ENCODE measurements around the gene FAM124A. TPM values are rescaled to one million over a fixed set of nuclear protein-coding genes. Genes with fewer than 3 reads are reported as not detected.

Gene FAM124A
- total and polyA plus RNA-seq, 2 experiments from 2014 or later, result 37.7 to 109 TPM

GRCh38 chr13:51233117-51233826 lies 11.1 kb downstream of the FAM124A start:
- Mint-ChIP-seq H3K9me3 (no peaks in the 10 kb centered on the region), H3K36me3 (ENCODE audit: low read depth) (peaks cover 55% of the 10 kb centered on the region), H3K27ac (peak overlapping the region; percentile 29; the same call in 1 of the 2 replicates), H3K4me1 (peaks cover 74% of the 10 kb centered on the region), H3K27me3 (ENCODE audit: insufficient read depth, low read depth, poor library complexity) (peaks cover 2% of the 10 kb centered on the region), H3K4me3 (no peak overlapping the region)
- peaks cover 94% of the 10 kb centered on the region for H3K79me2 ChIP-seq (replicated peaks; ENCODE audit: insufficient read depth)
- no peak for DNase-seq (ENCODE audit: low spot score)
- peak; percentile 18 for ATAC-seq
- no peaks in the 10 kb centered on the region for H3K9me2 ChIP-seq (ENCODE audit: insufficient read depth)
- H3F3A ChIP-seq (replicated peaks; ENCODE audit: low read depth), result no peaks in the 10 kb centered on the region
- peaks cover 48% of the 10 kb centered on the region for H3K4me1 ChIP-seq (ENCODE audit: insufficient read depth)
- no peak overlapping the region for H3K4me2 ChIP-seq
- peak overlapping the region; percentile 17; the same call in 1 of the 2 replicates for H3K27ac ChIP-seq (ENCODE audit: low read depth)
- H4K20me1 ChIP-seq (replicated peaks; ENCODE audit: insufficient read depth), result peaks cover 28% of the 10 kb centered on the region; the same call in 1 of the 2 replicates
- TF ChIP-seq CTCF (conservative IDR thresholded peaks at IDR 0.05; ENCODE audit: low read depth in 2 of 2) (peak in 1 of 2 experiments; percentile 39; a peak in 2 of 4 replicates), ZNF331 (CRISPR knock-in tag; IDR thresholded peaks at IDR 0.05; ENCODE audit: low read depth) (no peak)
- no peaks in the 10 kb centered on the region for H3K27me3 ChIP-seq (ENCODE audit: insufficient read depth)
- no peak overlapping the region for H3K4me3 ChIP-seq
- peaks cover 30% of the 10 kb centered on the region for H3K36me3 ChIP-seq (ENCODE audit: insufficient read depth)
- no peak overlapping the region for H2AFZ ChIP-seq

GRCh38 chr13:51234676-51235075 lies 12.5 kb downstream of the FAM124A start:
- Mint-ChIP-seq H3K36me3 (ENCODE audit: low read depth) (peaks cover 61% of the 10 kb centered on the region), H3K9me3 (no peaks in the 10 kb centered on the region), H3K27me3 (ENCODE audit: insufficient read depth, low read depth, poor library complexity) (peaks cover 2% of the 10 kb centered on the region), H3K27ac (peak overlapping the region; percentile 75), H3K4me3 (peak overlapping the region; percentile 1; the same call in 1 of the 3 replicates), H3K4me1 (peaks cover 65% of the 10 kb centered on the region)
- TF ChIP-seq ZNF462 (CRISPR knock-in tag; IDR thresholded peaks at IDR 0.05) (no peak), POLR2AphosphoS5 (IDR thresholded peaks at IDR 0.05; ENCODE audit: low read depth) (no peak), CTCF (conservative IDR thresholded peaks at IDR 0.05; ENCODE audit: low read depth in 2 of 2) (no peak), ZNF114 (CRISPR knock-in tag; IDR thresholded peaks at IDR 0.05) (no peak), EZH2 (IDR thresholded peaks at IDR 0.05; ENCODE audit: low read depth, unreplicated experiment) (no peak)
- Histone ChIP-seq H3K4me1 (ENCODE audit: insufficient read depth) (peaks cover 34% of the 10 kb centered on the region), H2AFZ (no peak overlapping the region), H3K36me3 (ENCODE audit: insufficient read depth) (peaks cover 37% of the 10 kb centered on the region), H3K4me3 (no peak overlapping the region), H3K4me2 (no peak overlapping the region), H3K27me3 (ENCODE audit: insufficient read depth) (no peaks in the 10 kb centered on the region), H3K79me2 (replicated peaks; ENCODE audit: insufficient read depth) (peaks cover 94% of the 10 kb centered on the region), H3K27ac (ENCODE audit: low read depth) (peak overlapping the region; percentile 67; the same call in 1 of the 2 replicates), H3F3A (replicated peaks; ENCODE audit: low read depth) (no peaks in the 10 kb centered on the region), H4K20me1 (replicated peaks; ENCODE audit: insufficient read depth) (peaks cover 23% of the 10 kb centered on the region; the same call in 1 of the 2 replicates), H3K9me2 (ENCODE audit: insufficient read depth) (no peaks in the 10 kb centered on the region)
- ATAC-seq (peak; percentile 69), DNase-seq (ENCODE audit: low spot score) (no peak)
